Fibroblast of lung (primary cell): ENCODE data around the gene TRIM16.
"Not testable (repeated sequence)": the region's sequence is repeated elsewhere in the genome, so short reads cannot be mapped to it uniquely, and the experiment has no call there.

Experiments used
- CTCF ChIP-seq, 2 donors: IDR thresholded peaks in 1 of 2; conservative IDR thresholded peaks in 1 of 2; 1 replicate in 1 of 2; 2 replicates in 1 of 2; pipeline ENCODE4 v1.5.1; 2011 to 2012; ENCODE audit warnings: low read length in 2 of 2, control low read depth in 1 of 2, inconsistent platforms in 1 of 2, low read depth in 1 of 2, mild to moderate bottlenecking in 1 of 2
- EZH2 ChIP-seq: IDR thresholded peaks from 2 replicates; pipeline ENCODE4 v1.5.1; 2012; ENCODE audit warnings: low read length, control low read depth, mild to moderate bottlenecking; ENCODE audit errors: missing control alignments

GRCh38 chr17:15623255-15623654, 60.9 kb downstream of the TRIM16 start:
- not testable (repeated sequence) for TF ChIP-seq EZH2; CTCF (conservative IDR thresholded peaks at IDR 0.05 in 1 of 2, IDR thresholded peaks at IDR 0.05 in 1 of 2; ENCODE audit: low read depth in 1 of 2, low read length in 2 of 2)
